Common myeloid progenitor, CD34-positive (primary cell): ENCODE data around the gene INPP5J.
"Not testable (repeated sequence)": the region's sequence is repeated elsewhere in the genome, so short reads cannot be mapped to it uniquely, and the experiment has no call there.

Experiments used
- CTCF ChIA-PET: fragments of 350-600 bp; sonication (Branson Sonifier 250); formaldehyde crosslinking; loops from one replicate; lab custom pipeline; 2021; ENCODE audit warnings: antibody characterized with exemption; lab: Charles Lee
- POLR2A ChIA-PET: fragments of 350-600 bp; sonication (Branson Sonifier 250); formaldehyde crosslinking; loops from one replicate; lab custom pipeline; 2021; ENCODE audit warnings: antibody characterized with exemption; lab: Charles Lee
- DNase-seq, 3 donors: peaks; one replicate each; pipeline versions ENCODE4 v3.0.0 to v3.0.0-alpha.2; 2013
- H3K27ac ChIP-seq, 2 experiments: 1 replicate in 1 of 2; 2 replicates in 1 of 2; pipeline ENCODE4 v1.7.0; 2013; ENCODE audit warnings: inconsistent platforms in 2 of 2, low read length in 2 of 2, mild to moderate bottlenecking in 2 of 2, low read depth in 1 of 2, moderate library complexity in 1 of 2; ENCODE audit not compliant: severe bottlenecking in 2 of 2, insufficient read depth in 1 of 2, poor library complexity in 1 of 2
- H3K27me3 ChIP-seq, 5 experiments: replicated peaks in 2 of 5; 1 replicate in 3 of 5; 2 replicates in 2 of 5; pipeline versions ENCODE4 v1.6.1 to v1.7.0; 2013; ENCODE audit warnings: low read length in 4 of 5, mild to moderate bottlenecking in 2 of 5, moderate library complexity in 2 of 5, inconsistent platforms in 1 of 5; ENCODE audit not compliant: insufficient read depth in 5 of 5, control insufficient read depth in 4 of 5
- H3K36me3 ChIP-seq, 4 experiments: 1 replicate in 2 of 4; 2 replicates in 2 of 4; pipeline versions ENCODE4 v1.6.1 to v1.7.0; 2013; ENCODE audit warnings: low read length in 3 of 4, control low read depth in 1 of 4, mild to moderate bottlenecking in 1 of 4; ENCODE audit not compliant: control insufficient read depth in 4 of 4, insufficient read depth in 4 of 4
- H3K4me1 ChIP-seq, 4 experiments: 1 replicate in 3 of 4; 2 replicates in 1 of 4; pipeline versions ENCODE4 v1.6.1 to v1.7.1; 2013; ENCODE audit warnings: low read length in 3 of 4, mild to moderate bottlenecking in 3 of 4, control low read depth in 1 of 4, inconsistent platforms in 1 of 4, moderate library complexity in 1 of 4; ENCODE audit not compliant: control insufficient read depth in 4 of 4, insufficient read depth in 4 of 4; ENCODE audit errors: control extremely low read depth in 1 of 4
- H3K4me3 ChIP-seq, 7 experiments: 1 replicate in 4 of 7; 2 replicates in 3 of 7; pipeline versions ENCODE4 v1.5.1 to v1.7.0; 2013; ENCODE audit warnings: mild to moderate bottlenecking in 7 of 7, low read length in 6 of 7, moderate library complexity in 6 of 7, inconsistent platforms in 2 of 7, low read depth in 2 of 7, control low read depth in 1 of 7; ENCODE audit not compliant: insufficient read depth in 4 of 7, control insufficient read depth in 1 of 7; ENCODE audit errors: extremely low read depth in 1 of 7
- H3K9me3 ChIP-seq, 5 experiments: 1 replicate in 4 of 5; 2 replicates in 1 of 5; pipeline versions ENCODE4 v1.6.1 to v1.7.1; 2013; ENCODE audit warnings: low read length in 4 of 5, mild to moderate bottlenecking in 2 of 5, inconsistent platforms in 1 of 5, low read depth in 1 of 5, moderate library complexity in 1 of 5; ENCODE audit not compliant: control insufficient read depth in 4 of 5, insufficient read depth in 2 of 5; ENCODE audit errors: control extremely low read depth in 1 of 5
- WGBS: methylation state at CpG from one replicate; pipeline ENCODE4 v1.1.5; 2013; ENCODE audit not compliant: insufficient coverage; 5-methylcytosine and 5-hydroxymethylcytosine counted together

Gene INPP5J

GRCh38 chr22:31097539-31097938 lies 25.2 kb upstream of the INPP5J start:
- H3K27ac ChIP-seq, CTCF ChIA-PET, POLR2A ChIA-PET, H3K4me1 ChIP-seq, H3K9me3 ChIP-seq, DNase-seq, H3K27me3 ChIP-seq, H3K4me3 ChIP-seq: not testable (repeated sequence)
- peaks cover 0 to 48% (median 15%) of the 10 kb centered on the region in 4 experiments for H3K36me3 ChIP-seq
- WGBS: no CpG with 5 or more reads among the region's 5 CpGs

- POLR2A ChIA-PET: no interaction called here
- Histone ChIP-seq H3K27ac (no peak overlapping the region), H3K27me3 (no peaks in the 10 kb centered on the region), H3K4me1 (no peaks in the 10 kb centered on the region), H3K9me3 (no peaks in the 10 kb centered on the region), H3K4me3 (no peak overlapping the region), H3K36me3 (peaks cover 0 to 46% (median 15%) of the 10 kb centered on the region in 4 experiments)
- WGBS: 94% methylated on average over 8 of the region's 10 CpGs
- CTCF ChIA-PET: no interaction called here
- DNase-seq: no peak
Measured at GRCh38 chr22:31097941-31098631, 24.7 kb upstream of the INPP5J start.

- H3K4me3 ChIP-seq: no peak overlapping the region
- CTCF ChIA-PET: interaction anchor here (0.9 to 1.1 kb wide), 2 partner anchors 15 to 19 kb away, joined by 3 read pairs; no protein-coding TSS in a partner anchor
- H3K27me3 ChIP-seq: no peaks in the 10 kb centered on the region
- no peak for DNase-seq
- WGBS: 93% methylated on average over 25 of the region's 36 CpGs
- H3K4me1 ChIP-seq: peaks cover 0 to under 1% (median 0%) of the 10 kb centered on the region in 4 experiments
- H3K27ac ChIP-seq: no peak overlapping the region
- peaks cover 0 to 44% (median 15%) of the 10 kb centered on the region in 4 experiments for H3K36me3 ChIP-seq
- POLR2A ChIA-PET: interaction anchor here (0.6 kb wide), 1 partner anchor 728 kb away, joined by 3 read pairs; no protein-coding TSS in a partner anchor
- no peaks in the 10 kb centered on the region for H3K9me3 ChIP-seq
Measured at GRCh38 chr22:31098632-31099110, 24.1 kb upstream of the INPP5J start.

- H3K27me3 ChIP-seq: no peaks in the 10 kb centered on the region
- no peak for DNase-seq
- H3K4me1 ChIP-seq: peaks cover 0 to 3% (median 1%) of the 10 kb centered on the region in 4 experiments
- peaks cover 0 to 44% (median 15%) of the 10 kb centered on the region in 4 experiments for H3K36me3 ChIP-seq
- no peaks in the 10 kb centered on the region for H3K9me3 ChIP-seq
- 94% methylated on average over 4 of the region's 6 CpGs for WGBS
- CTCF ChIA-PET: interaction anchor here (0.6 to 1.1 kb wide), 3 partner anchors 16 to 159 kb away, joined by 3 read pairs; no protein-coding TSS in a partner anchor
- H3K4me3 ChIP-seq: no peak overlapping the region
- POLR2A ChIA-PET: no interaction called here
- no peak overlapping the region for H3K27ac ChIP-seq
Measured at GRCh38 chr22:31099386-31099785, 23.4 kb upstream of the INPP5J start.

- Histone ChIP-seq H3K4me1 (peaks cover 0 to 3% (median 1%) of the 10 kb centered on the region in 4 experiments), H3K27me3 (no peaks in the 10 kb centered on the region), H3K4me3 (no peak overlapping the region), H3K36me3 (peaks cover 0 to 40% (median 13%) of the 10 kb centered on the region in 4 experiments), H3K27ac (no peak overlapping the region), H3K9me3 (no peaks in the 10 kb centered on the region)
- ChIA-PET CTCF (no interaction called here), POLR2A (no interaction called here)
- no peak for DNase-seq
- 96% methylated on average over 20 of the region's 34 CpGs for WGBS
Measured at GRCh38 chr22:31099841-31100761, 22.7 kb upstream of the INPP5J start.

GRCh38 chr22:31100762-31101525 lies 21.8 kb upstream of the INPP5J start:
- H3K36me3 ChIP-seq: peaks cover 0 to 32% (median 9%) of the 10 kb centered on the region in 4 experiments
- CTCF ChIA-PET: interaction anchor here (1.7 kb wide), 1 partner anchor 12 kb away, joined by 4 read pairs; no protein-coding TSS in a partner anchor
- 100% methylated on average over 12 of the region's 18 CpGs for WGBS

More at GRCh38 chr22:31100762-31101525, 21.8 kb upstream of the INPP5J start:
- Histone ChIP-seq H3K27ac (no peak overlapping the region), H3K4me3 (no peak overlapping the region), H3K9me3 (no peaks in the 10 kb centered on the region), H3K27me3 (peaks cover 0 to 4% (median 0%) of the 10 kb centered on the region in 5 experiments), H3K4me1 (peaks cover 0 to 3% (median 1%) of the 10 kb centered on the region in 4 experiments)
- POLR2A ChIA-PET: no interaction called here
- DNase-seq: no peak
